HG02610 (cell line): Measurements from ENCODE around the gene KRTCAP3.

Source experiments
- ATAC-seq: cut with Tn5 transposase; IDR thresholded peaks from one replicate; pipeline ENCODE4 v1.9.1; 2021; ENCODE audit warnings: mild to moderate bottlenecking, moderate library complexity; ENCODE audit not compliant: unreplicated experiment

The KRTCAP3 gene

DNA sequence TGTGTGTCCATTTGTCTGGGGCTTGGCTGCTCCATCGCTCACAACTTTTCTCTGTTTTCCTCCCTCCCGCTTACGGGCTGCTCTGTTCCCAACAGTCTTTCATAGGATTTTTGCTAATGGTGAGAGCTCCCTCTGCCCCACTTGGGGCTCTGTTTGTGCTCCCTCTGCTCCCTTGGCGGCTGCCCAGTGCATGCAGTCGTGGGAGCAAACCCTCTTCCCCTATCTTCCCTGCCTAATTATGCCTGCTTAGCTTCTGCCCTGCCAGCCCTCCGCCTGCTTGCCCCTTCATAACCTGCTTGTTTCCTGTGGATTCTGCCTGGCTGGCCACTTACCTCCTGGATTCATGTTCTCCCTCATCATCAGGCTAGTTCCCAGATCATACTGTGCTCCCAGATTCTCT, 6.6 kb upstream of the KRTCAP3 start:
- ATAC-seq: no peak

DNA sequence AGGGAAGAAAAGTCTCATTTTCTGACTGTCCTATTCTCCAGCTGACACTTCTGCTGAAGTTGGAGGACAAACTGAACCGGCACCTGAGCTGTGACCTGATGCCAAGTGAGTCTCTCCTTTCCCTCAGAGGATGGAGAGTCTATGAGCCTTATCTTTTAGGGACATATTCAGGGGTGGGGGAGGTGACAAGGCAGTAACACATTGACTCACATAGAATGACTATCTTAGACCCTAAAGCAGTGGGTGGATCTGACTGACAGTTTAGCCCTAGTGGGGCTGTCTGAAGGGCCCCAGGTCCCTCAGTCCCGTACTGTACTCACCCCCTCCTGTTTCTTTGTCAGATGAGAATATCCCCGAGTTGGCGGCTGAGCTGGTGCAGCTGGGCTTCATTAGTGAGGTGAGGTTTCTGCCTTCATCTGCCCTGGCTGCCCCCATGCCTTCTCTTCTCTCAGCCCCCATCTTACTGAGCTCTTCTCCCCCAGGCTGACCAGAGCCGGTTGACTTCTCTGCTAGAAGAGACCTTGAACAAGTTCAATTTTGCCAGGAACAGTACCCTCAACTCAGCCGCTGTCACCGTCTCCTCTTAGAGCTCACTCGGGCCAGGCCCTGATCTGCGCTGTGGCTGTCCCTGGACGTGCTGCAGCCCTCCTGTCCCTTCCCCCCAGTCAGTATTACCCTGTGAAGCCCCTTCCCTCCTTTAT, 805 bp upstream of the KRTCAP3 start:
- ATAC-seq: no peak

DNA sequence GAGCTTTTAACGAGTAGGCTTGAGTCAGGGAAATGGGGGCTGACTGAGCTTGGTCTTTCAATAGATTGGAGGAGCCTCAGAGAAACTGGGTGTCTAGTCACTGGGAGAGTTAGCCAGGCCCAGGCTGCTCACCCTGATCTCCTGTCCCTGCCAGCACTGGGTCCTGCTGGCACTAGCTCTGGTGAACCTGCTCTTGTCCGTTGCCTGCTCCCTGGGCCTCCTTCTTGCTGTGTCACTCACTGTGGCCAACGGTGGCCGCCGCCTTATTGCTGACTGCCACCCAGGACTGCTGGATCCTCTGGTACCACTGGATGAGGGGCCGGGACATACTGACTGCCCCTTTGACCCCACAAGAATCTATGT, 720 bp downstream of the KRTCAP3 start:
- ATAC-seq: no peak

DNA sequence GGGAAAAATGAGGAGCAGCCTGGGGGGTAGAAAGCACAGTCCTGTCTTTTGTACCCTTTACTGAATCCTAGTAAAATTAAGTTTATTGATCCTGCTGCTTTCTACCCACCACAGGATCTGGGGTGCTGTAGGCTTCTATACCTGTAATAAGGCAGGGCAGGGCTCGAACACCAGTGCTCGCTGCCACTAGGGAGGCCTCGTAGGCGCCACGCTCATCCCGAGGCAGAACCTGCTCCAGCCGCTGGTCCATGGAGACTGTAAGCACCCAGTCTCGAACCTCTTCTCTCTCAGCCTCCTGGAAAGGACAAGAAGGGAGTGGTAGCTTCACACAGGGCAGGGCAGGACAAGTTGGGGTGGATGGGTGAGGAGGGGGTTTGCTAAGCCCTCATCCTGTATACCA, 3.0 kb downstream of the KRTCAP3 start:
- ATAC-seq: no peak

DNA sequence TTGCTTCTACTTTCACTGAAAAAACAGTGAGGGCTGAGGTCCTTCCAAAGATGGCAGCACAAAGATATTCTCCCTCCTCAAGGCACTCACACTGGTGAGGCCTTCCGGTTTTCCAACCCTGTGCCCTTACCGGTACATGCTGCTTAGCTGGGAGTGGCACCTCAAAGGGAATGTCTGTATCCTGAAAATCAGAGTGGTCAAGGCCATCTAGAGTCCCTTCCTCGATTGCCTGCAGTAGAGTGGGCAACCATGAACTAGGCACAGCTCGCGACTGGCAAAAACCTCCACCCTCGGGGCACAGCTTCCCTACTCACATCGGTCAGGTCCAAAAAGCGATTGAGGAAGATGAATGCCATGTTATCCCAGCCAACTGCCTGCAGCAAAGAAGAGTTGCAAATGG, 3.4 kb downstream of the KRTCAP3 start:
- ATAC-seq: no peak

DNA sequence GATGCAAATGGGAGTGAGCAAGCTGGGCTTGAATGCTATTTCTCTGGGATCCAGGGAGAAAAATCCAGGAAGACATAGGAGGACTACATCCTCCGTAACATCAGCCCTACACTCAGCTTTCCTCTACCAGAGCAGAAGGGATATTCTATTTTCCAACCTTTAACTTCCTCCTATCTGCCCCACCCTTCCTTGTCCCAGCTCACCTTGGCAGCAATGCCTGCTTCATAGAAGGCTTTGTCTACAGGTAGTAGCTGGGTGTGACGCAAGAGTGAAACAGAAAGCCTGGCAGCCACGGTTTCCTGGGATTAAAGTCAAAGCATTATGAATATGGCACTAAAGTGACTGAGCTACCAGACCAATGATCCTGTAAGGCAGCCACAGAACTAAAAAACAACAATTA, 3.9 kb downstream of the KRTCAP3 start:
- ATAC-seq: no peak

DNA sequence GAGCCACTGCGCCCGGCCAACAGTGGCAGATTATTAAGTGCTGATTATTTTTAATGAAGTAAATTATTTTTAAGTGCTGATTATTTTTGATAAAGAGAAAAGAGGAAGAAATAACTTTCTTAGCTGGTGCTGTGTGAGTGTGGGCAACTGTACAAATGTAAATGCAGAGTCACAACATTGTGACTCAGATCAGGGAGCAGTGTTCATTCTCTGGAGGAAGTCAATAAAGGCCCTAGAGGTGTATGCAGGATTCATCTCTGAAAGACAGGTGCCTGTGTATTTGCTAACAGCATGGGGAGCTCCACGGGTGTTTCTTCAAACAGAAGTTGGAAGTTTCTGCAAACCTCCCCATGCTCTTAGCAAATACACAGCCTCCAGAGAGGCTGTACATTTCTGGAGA, 6.2 kb downstream of the KRTCAP3 start:
- ATAC-seq: no peak

DNA sequence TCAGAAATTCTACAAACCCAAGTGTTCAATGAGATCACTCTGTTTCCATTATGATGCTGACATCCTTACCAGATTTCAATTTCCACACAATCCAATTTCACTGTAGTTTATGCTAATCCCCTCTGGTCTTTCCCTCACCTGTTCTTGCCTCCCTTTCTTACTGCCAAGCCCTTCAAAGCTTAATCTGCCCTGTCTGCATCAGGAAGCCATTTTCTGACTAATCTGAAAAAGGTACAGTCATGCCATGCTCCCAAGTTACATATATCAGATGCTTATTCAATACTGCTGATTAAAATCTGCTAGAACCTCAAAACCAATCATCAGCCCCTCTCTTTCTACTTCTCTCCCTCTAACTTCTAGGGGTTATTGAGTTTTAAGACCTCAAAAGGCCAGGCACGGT, 8.9 kb downstream of the KRTCAP3 start:
- no peak for ATAC-seq

DNA sequence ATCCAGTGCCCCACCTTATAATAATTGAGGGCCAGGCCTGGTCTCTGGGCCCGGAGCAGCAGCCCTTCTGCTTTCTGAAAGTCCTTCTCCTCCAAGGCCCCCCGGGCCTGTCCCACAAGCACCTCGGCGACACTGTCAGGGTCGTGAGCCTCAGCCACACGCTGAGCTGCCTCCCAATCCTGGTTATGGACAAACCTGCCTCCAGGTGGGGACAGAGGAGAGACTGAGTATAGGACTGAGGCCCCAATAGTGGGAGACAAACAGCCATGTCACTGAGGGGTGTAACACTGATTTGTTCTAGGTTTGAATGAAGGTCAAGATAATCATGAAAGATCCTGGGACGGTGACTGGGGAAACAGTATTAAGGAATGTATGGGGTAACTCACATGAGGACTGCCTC, 11.8 kb downstream of the KRTCAP3 start:
- ATAC-seq: no peak

DNA sequence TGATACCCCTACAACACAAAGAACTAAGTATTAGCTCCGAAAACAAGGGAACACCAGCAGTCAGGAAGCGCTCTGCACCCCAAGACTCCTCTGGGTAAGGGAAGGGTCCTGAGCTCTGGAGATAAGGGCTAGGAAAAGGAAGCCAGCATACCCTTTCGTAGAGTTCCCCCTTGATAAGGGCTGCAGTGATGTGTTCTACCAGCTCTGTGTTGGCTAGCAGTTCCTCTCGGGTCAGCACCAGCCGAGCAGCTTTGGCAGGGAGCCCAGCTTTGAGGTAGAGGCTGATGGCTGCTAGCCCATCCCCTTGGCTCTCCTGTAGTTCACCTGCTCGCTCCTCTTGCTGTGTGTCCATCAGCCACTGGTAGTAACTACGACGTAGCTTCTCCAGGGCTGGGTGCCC, 18.9 kb downstream of the KRTCAP3 start:
- ATAC-seq: no peak

DNA sequence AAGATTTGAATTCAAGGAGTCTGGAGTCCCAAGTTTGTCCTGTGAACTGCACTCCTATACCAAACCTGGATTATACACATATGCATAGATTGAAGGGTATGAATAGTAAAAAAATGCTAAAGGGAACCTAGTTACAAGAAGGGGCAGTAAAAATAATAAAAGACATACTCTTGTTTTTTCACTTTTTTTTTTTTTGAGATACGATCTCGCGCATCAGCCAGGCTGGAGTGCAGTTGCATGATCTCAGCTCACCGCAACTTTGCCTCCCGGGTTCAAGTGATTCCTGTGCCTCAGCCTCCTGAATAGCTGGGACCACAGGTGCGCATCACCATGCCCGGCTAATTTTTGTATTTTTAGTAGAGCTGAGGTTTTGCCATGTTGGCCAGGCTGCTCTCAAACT, 22.3 kb downstream of the KRTCAP3 start:
- no peak for ATAC-seq

DNA sequence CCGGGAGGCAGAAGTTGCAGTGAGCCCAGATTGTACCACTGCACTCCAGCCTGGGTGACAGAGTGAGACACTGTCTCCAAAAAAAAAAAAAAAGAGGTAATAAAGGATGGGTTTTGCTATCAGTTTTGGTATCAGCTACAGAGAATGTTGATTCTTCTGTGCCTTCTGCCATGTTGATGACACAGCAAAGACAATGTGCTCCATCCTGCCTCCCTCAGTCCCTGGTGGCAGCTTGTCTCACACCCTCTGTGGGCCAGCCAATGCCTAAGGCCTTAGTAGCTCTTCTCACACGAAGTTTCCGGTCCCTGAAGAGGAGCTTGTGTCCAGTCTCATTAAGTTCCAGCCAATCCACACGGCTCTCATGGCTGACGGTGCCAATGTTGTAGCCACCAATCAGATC, 29.8 kb downstream of the KRTCAP3 start:
- no peak for ATAC-seq

DNA sequence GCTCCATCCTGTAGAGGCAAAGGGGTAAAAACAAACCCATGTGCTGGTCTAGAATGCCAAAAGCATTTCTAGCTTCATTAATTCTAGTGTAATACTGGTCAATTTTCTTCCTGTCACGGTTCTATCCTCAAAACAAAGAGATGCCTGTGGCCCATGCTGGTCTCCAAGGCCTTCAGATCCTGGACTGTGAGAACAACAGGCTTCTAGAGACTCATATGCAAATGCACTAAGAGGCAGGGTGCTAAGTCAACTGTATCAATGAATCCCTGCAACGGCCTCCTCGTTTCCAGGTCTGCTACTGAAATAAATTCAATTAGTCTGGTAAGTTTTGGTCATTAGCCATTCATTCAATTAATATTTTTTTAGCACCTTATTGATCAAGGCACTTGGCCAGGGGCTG, 43.3 kb downstream of the KRTCAP3 start:
- no peak for ATAC-seq

DNA sequence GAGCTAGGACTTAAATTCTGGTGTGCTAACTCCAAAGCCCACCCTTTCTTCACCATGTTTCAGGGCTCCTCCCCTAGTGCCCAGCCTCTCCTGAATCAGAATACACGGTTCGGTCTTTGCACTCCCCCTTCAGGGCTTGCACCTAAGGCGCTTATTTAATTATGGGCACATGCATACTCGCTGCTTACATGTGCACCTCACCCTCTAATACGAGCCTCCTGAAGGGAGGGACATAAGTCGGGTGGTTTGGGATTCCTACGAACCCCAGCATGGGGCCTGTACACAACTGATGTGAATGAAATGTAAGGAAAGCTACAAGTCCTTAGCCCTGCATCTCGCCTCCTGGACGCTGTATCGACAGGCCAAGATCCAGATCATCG, 46.9 kb downstream of the KRTCAP3 start:
- no peak for ATAC-seq

DNA sequence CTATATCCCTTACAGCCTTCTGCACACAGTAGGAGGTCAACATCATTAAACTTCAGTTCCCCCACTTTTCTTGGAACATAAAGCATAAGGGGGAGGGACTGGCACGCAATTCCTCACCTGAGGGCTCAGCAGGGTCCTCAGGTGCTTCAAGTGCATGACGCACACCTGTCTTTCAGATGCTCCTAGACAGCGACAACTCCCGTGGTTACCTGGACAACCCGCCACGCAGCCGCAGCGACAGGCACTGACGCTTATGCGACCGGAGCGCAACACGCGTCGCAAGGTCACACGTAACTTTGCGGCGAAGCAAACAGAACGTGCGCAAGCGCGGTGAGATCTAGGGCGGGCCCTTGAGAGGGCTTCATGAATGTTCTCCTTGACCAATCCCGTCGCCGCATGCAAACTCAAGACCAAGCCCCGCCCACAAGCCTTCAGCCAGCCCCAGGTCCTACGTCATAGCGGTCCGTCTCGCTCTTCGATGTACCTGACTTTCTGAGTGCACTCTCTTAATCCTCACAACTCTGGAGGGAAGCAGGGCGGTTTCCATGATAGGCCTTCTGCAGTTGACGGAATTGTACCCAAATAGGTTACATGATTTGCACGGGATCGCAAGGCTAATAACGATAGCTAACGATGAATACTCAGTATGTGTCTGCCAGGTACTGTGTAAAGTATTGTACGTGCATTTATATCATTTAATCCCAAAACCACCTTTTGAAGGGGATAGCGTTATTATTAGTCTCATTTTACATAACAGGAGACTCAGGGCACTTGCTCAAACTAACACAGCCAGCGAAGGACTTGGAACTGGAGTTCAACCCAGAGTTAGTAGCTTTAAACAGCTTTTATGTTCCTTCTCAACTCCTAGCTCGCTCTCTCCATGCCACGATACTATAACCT, 47.6 kb downstream of the KRTCAP3 start, which contains the start of gene IFT172:
IFT172 (minus strand) TSS at position 246 of the 900 bp plus-strand sequence; CDS start at position 156, 90 bp downstream.
- ATAC-seq: peak; percentile 95

DNA sequence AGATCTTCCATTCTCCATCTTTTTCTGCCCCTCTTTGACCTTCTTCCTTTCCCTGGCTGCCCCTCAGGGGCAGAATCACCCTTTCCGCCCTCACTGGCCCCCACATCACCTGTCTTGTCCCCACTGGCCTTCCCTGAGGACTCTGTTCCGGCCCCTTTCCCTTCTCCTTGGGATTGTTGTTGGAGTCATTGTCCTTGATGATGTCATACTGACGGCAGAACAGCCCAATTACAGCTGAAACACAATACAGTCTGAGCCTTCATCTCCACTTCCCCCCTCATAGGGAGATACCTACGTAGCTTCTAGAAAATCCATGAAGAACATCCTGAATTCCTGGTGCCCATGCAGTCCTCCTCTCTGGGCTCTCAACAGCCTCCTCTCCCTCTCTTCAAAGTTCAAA, 50.4 kb downstream of the KRTCAP3 start:
- ATAC-seq: no peak

DNA sequence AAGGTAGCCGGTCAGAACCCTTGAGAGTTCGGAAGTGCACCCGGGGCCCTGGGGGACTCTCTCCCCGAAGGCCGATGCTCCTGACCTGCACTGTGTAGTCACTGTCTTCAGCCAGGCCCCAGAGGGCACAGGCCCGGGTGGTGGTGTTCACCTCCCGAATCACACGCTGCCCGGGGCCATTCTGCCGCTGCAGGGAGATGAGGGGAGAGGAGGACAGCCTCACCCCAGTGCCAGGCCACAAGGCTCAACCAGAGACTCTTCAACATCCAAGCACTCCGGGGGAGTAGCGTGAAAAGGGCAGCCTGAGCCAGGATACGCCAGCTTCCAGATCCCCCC, 51.7 kb downstream of the KRTCAP3 start:
- ATAC-seq: no peak
